GM21619 (cell line): Measurements from ENCODE around the gene DUS1L.
"Not testable (repeated sequence)": the region's sequence is repeated elsewhere in the genome, so short reads cannot be mapped to it uniquely, and the experiment has no call there.

ENCODE experiments used
- ATAC-seq: cut with Tn5 transposase; IDR thresholded peaks from one replicate; pipeline ENCODE4 v1.9.1; 2021; ENCODE audit not compliant: unreplicated experiment

DUS1L gene

GRCh38 chr17:82045936-82046484 is 19.6 kb downstream of the DUS1L start:
- ATAC-seq: no peak

- no peak for ATAC-seq
These were observed 22.1 kb downstream of the DUS1L start for GRCh38 chr17:82043507-82043906.

- ATAC-seq: no peak
These were observed 23.0 kb downstream of the DUS1L start for GRCh38 chr17:82042649-82043048.

- no peak for ATAC-seq
These were observed 24.3 kb downstream of the DUS1L start for GRCh38 chr17:82041144-82041814.

- ATAC-seq: no peak
These were observed 25.8 kb downstream of the DUS1L start for GRCh38 chr17:82039695-82040299.

GRCh38 chr17:82038796-82039409 is 26.7 kb downstream of the DUS1L start:
- not testable (repeated sequence) for ATAC-seq

GRCh38 chr17:82037889-82038195 is 27.8 kb downstream of the DUS1L start:
- no peak for ATAC-seq

- ATAC-seq: peak; percentile 88
These were observed 28.3 kb downstream of the DUS1L start, which contains the start of gene DCXR for GRCh38 chr17:82037092-82037888. TSS of gene DCXR (minus strand) at chr17:82037697. CDS start at chr17:82037682, 15 bp downstream.

- ATAC-seq: peak; percentile 1
These were observed 28.9 kb downstream of the DUS1L start for GRCh38 chr17:82036634-82037091.

- no peak for ATAC-seq
These were observed 29.5 kb downstream of the DUS1L start for GRCh38 chr17:82035956-82036633.

- ATAC-seq: no peak
These were observed 30.1 kb downstream of the DUS1L start for GRCh38 chr17:82035488-82035887.

GRCh38 chr17:82034371-82035011 is 31.1 kb downstream of the DUS1L start:
- no peak for ATAC-seq

GRCh38 chr17:82033359-82034085 is 32.1 kb downstream of the DUS1L start:
- ATAC-seq: no peak

GRCh38 chr17:82031885-82032627 is 33.5 kb downstream of the DUS1L start:
- ATAC-seq: no peak

GRCh38 chr17:82031303-82031884 is 34.2 kb downstream of the DUS1L start, which contains the start of gene RAC3:
TSS of gene RAC3 (plus strand) at chr17:82031678. CDS start at chr17:82031762, 84 bp downstream.
- no peak for ATAC-seq

- no peak for ATAC-seq
These were observed 34.9 kb downstream of the DUS1L start for GRCh38 chr17:82030470-82031302.

- no peak for ATAC-seq
These were observed 35.6 kb downstream of the DUS1L start for GRCh38 chr17:82029990-82030469.
